NT2/D1 (cell line): ENCODE data around the gene ALDH7A1.

ENCODE experiments used
- SUZ12 ChIP-seq: IDR thresholded peaks from 2 replicates; pipeline ENCODE4 v1.6.1; 2011; ENCODE audit not compliant: insufficient read length, insufficient read depth; ENCODE audit errors: extremely low read depth
- YY1 ChIP-seq: IDR thresholded peaks from 2 replicates; pipeline ENCODE4 v1.6.1; 2011; ENCODE audit not compliant: insufficient read length, insufficient read depth
- ZNF274 ChIP-seq: IDR thresholded peaks from 2 replicates; pipeline ENCODE4 v1.6.1; 2011; ENCODE audit warnings: mild to moderate bottlenecking, low read depth, low read length

GRCh38 chr5:126552614-126553013 is 42.4 kb downstream of the ALDH7A1 start:
- TF ChIP-seq YY1 (no peak), ZNF274 (no peak), SUZ12 (no peak)
